ENCODE measurements around the gene PRICKLE3. TPM values are rescaled to one million over a fixed set of nuclear protein-coding genes. Genes with fewer than 3 reads are reported as not detected.
"Not testable (repeated sequence)": the region's sequence is repeated elsewhere in the genome, so short reads cannot be mapped to it uniquely, and the experiment has no call there.

PRICKLE3 gene
- total and polyA plus RNA-seq, 12 donors: 2.8 to 46.8 (median 12.0) TPM

- Histone ChIP-seq H3K9me3 (replicated peaks in 1 of 3) (no peaks in the 10 kb centered on the region), H3K27me3 (no peaks in the 10 kb centered on the region), H3K4me3 (no peak overlapping the region), H3K36me3 (replicated peaks in 1 of 2) (no peaks in the 10 kb centered on the region), H3K27ac (no peak overlapping the region), H3K4me1 (replicated peaks in 1 of 2) (no peaks in the 10 kb centered on the region)
- WGBS, 4 donors: 83 to 93% (median 90%) methylated on average over 11 to 13 of the region's 13 CpGs
- TF ChIP-seq CTCF (IDR thresholded peaks at IDR 0.05): no peak
- TF ChIP-seq POLR2A (IDR thresholded peaks at IDR 0.05): no peak
- intact Hi-C loops (cut with DNase I): no loop called here
- no peak for DNase-seq
These were observed 38.2 kb downstream of the PRICKLE3 start for GRCh38 chrX:49147936-49148335.

- no peak for DNase-seq
- WGBS, 4 donors: 79 to 94% (median 88%) methylated on average over 8 of the region's 8 CpGs
- Histone ChIP-seq H3K9me3 (replicated peaks in 1 of 3) (no peaks in the 10 kb centered on the region), H3K4me3 (no peak overlapping the region), H3K4me1 (replicated peaks in 1 of 2) (no peaks in the 10 kb centered on the region), H3K27me3 (no peaks in the 10 kb centered on the region), H3K36me3 (replicated peaks in 1 of 2) (no peaks in the 10 kb centered on the region), H3K27ac (no peak overlapping the region)
- TF ChIP-seq CTCF (IDR thresholded peaks at IDR 0.05) (no peak), POLR2A (IDR thresholded peaks at IDR 0.05) (no peak)
- intact Hi-C loops (cut with DNase I): no loop called here
These were observed 38.9 kb downstream of the PRICKLE3 start for GRCh38 chrX:49147282-49147681.

GRCh38 chrX:49143154-49143553 lies 43.0 kb downstream of the PRICKLE3 start:
- H3K27me3 ChIP-seq; intact Hi-C loops (cut with DNase I); DNase-seq; H3K27ac ChIP-seq; H3K4me1 ChIP-seq (replicated peaks in 1 of 2); H3K9me3 ChIP-seq (replicated peaks in 1 of 3); H3K4me3 ChIP-seq; H3K36me3 ChIP-seq (replicated peaks in 1 of 2): not testable (repeated sequence)
- WGBS, 4 donors: 76 to 86% (median 82%) methylated on average over 1 to 7 of the region's 7 CpGs

- DNase-seq; H3K27ac ChIP-seq; H3K27me3 ChIP-seq; H3K4me1 ChIP-seq (replicated peaks in 1 of 2); H3K9me3 ChIP-seq (replicated peaks in 1 of 3); intact Hi-C loops (cut with DNase I); H3K4me3 ChIP-seq; H3K36me3 ChIP-seq (replicated peaks in 1 of 2): not testable (repeated sequence)
- 38 to 73% (median 44%) methylated on average over 3 to 9 of the region's 9 CpGs for WGBS, 4 donors
- peak; percentile 13 to 44 (median 30) for TF ChIP-seq CTCF (IDR thresholded peaks at IDR 0.05)
These were observed 43.9 kb downstream of the PRICKLE3 start for GRCh38 chrX:49142264-49142663.

- no peak for DNase-seq
- intact Hi-C loops (cut with DNase I): no loop called here
- no peaks in the 10 kb centered on the region for H3K9me3 ChIP-seq (replicated peaks in 1 of 3)
- TF ChIP-seq POLR2A (IDR thresholded peaks at IDR 0.05) (no peak), CTCF (IDR thresholded peaks at IDR 0.05) (no peak)
- WGBS, 4 donors: 73 to 93% (median 89%) methylated on average over 4 of the region's 4 CpGs
- no peak overlapping the region for H3K27ac ChIP-seq
- H3K27me3 ChIP-seq: no peaks in the 10 kb centered on the region
- no peaks in the 10 kb centered on the region for H3K36me3 ChIP-seq (replicated peaks in 1 of 2)
- no peaks in the 10 kb centered on the region for H3K4me1 ChIP-seq (replicated peaks in 1 of 2)
- no peak overlapping the region for H3K4me3 ChIP-seq
These were observed 46.5 kb downstream of the PRICKLE3 start for GRCh38 chrX:49139713-49140112.

Data from adrenal gland (tissue), 12 donors.